ENCODE results near the gene TNPO3.

The TNPO3 gene

GRCh38 chr7:128937271-128937646, 117.7 kb downstream of the TNPO3 start:
- DNase-seq: no peak

DNA sequence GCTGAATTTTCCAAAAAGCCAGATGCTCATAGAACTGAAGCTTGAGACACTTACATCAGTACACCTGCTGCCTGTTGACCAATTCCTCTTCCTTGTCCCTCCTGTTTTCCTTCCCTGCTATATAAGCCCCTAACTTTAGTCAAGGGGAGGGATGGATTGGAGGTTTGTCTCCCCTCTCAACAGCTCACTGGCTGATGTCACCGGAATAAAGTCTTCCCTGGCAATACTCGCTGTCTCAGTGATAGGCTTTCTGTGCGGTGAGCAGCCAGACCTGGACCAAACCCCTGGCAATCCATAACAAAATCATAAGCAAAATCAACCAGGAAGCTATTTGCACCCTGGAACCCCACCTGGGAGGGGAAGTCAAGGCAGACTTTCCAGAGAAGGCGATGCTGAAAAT, 118.1 kb downstream of the TNPO3 start:
- DNase-seq: no peak

DNA sequence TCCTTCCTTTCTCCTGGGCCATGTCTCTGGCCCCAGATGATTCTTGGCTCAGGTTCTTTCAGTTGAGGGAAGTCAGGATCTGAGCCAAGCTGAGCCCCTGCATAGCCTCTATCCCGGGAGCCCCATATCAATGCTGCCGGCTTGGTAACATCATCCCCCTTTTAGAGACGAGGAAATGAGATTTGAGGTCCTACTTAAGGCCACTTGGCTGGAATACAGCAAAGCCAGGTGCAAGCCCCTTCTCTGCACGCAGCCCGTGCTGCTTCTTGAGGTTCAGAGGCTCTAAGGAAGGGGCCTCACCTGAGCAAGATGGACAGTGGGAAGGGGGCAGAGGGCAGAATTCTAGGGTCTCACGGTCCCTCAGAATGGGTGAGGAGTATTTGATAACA, 119.6 kb downstream of the TNPO3 start:
- no peak for DNase-seq

DNA sequence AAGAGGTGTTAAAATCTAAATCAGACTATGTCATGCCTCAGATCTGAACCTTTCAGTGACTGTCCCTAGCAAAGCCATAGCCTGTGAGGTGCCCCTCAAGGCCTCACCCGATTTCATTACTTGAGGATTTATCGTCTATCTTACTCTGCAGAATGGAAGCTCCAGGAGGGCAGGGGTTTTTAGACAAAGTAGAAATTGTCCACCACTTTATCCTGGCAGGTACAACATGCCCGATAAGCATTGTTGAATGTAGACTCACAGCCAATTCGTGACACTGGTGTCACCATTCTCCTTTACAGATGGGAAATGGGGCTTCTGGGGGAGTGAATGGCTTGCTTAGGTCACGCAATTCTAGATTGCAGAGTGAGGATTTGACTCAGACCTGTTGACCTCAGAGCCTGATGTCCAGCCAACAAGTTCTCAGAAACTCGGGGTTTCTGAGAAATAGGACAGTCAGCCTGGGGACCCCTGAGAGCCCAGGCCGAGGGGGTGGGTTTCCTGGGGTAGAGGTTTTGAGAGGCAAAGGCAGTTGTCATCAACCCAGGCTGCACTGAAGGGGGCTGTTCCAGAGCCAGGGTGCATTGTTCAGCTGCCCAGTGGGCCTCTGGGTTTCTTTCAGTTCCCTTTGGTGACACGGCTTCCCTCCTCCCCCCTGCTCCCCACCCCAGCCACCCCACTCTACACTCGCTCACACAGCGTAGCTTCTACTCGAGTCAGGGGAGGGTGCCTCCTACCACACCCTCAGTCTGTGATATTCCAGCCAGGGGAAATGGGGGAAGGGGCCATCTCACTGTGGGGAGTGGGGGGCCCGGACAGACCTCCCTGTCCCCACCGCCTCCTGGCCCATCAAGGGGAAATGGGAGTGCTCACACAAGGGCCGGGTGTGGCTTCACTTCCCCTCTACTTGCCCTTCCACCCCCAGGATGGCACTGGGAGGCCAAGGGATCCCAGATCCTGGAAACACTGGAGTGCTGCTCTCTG, 120.3 kb downstream of the TNPO3 start:
- DNase-seq: no peak

DNA sequence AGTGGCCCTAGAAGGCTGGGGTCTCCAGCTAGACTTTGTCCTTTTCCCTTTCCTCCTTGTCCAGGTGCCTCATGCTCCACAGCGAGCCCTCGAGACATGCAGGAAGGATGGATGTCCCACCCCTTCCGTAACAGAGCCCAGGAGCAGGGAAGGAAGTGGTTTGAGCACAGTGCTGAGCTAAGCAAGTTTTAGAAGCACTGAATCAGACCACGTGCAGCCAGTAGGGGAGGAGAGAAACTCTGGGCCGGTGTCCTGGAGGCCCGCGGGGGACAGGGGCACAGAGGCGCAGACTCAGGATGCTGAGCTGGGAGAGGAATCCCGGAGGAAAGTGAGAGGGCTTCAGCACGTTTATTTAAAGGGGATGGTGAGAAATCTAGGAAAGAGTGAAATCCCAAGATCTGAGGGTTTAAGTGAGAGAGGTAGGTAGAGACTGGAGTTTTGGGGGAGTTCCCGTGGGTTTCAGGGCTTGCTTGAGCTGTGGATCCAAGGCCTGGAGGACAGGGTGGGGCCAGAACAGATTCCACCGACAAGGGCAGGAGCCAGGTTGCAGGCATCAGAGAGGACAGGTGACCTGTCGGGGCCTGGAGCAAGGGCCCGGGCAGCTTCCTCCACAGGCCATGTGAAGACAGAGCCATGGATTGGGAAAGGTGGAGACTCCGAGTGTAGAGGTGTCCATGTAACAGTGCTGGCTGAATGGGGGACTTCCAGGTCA, 121.6 kb downstream of the TNPO3 start:
- DNase-seq: no peak

DNA sequence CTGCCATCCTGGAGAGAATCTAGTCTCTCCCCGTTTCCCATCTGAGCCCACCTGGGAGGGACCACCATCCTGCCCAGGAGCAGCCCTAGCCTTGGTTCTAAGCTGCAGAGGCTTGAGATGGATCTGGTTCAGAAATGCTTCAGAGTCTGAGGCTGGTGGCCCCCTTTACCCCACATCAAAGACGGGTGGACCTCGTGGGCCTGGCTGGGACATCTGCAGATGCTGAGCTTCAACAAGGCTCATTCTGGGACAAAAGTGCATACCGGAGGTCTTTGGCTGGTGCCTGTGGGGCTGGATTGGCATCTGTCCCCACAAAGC, 122.1 kb downstream of the TNPO3 start:
- DNase-seq: no peak

DNA sequence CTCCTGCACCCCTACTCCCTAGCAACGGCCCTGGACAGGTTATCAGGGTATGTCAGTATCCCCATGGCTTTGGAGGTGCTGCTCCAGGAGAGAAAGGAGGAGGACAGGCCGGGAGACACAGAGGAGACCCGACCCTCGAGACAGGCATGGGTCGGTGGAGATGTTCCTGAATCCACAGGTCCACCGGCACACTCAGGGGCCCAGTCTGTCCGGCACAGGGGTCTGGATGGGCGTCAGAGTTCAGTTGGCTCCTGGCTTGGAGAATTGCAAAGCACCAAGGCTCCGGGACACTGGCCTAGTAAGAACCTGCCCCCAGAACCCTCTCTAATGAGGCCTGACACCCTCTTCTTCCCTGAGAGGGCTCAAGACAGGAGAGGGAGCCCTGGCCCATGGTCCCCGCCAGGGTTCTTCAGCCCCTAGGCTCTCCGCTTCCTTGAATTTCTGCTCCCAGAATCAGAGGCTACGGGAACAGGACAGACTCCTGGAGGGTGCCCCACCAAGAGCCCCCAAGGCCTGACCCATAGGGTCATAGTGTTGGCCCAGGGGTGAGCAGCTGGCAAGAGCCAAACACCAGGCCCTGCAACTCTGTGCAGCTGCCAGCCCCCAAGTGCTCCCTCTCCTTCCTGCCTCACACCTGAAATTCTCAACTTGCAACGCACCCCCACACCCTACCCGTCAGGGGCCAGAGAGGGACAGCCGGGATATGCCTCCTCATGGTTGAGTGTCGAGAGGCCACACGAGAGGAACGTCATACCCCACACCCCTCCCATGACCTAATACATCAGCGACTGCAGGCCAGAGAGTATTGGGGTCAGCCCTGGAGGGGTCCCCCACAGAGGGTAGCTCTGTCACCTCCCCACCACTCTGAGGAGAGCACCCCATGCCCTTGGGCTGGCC, 122.7 kb downstream of the TNPO3 start:
- no peak for DNase-seq

DNA sequence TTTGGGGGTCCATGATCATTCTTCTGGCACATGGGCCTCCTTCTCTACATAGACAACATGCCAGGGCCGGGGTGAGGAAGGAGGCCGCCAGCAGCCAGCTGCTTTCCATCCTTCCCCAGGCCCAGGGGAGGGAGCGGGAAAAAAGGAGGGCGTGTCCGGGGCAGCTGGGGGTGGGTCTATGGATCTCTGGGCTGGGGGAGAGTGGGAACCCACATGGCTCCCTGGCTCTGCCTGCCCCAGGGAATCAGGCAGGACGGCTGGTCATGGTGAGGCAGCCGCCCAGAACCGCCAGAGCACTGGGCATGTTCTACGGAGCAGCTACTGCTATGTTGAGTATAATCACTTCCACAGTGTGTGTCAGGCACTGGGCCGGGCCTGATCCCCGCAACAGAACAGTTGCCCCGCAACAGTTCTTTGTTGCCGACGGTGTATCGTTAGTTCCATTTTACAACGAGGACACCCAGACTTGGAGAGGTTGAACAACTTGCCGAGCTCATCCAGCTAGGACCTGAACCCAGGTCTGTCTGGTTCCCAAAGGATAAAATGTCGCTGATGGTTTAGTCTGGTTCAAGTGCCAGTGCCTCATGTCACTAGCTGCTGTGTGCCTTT, 123.6 kb downstream of the TNPO3 start:
- DNase-seq: no peak

- no peak for DNase-seq
These were observed 125.8 kb downstream of the TNPO3 start for GRCh38 chr7:128928882-128929788.

GRCh38 chr7:128928159-128928813, 126.6 kb downstream of the TNPO3 start:
- DNase-seq: no peak

- no peak for DNase-seq
These were observed 130.0 kb downstream of the TNPO3 start for GRCh38 chr7:128924707-128925588.

DNA sequence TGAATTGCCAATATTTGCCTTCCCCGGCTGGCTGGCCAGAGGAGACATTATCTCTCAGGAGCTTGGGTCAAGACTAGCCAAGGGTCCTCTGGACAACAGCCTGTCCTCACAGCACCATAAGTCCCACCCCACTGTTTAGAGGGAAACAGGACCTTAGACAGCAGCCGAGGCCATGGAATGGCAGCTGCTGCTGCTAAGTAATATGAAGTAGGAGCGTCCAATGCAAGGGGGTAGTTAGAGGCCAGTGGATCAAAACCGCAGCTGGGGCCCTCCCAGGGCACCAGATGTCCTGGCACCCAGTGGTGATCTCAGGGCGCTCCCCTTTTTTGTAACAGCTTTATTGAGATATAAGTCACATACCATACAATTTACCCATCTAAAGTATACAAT, 131.5 kb downstream of the TNPO3 start:
- DNase-seq: no peak

- DNase-seq: no peak
These were observed 132.2 kb downstream of the TNPO3 start for GRCh38 chr7:128922496-128923410.

GRCh38 chr7:128921866-128922440, 133.0 kb downstream of the TNPO3 start:
- DNase-seq: no peak

GRCh38 chr7:128920913-128921582, 133.9 kb downstream of the TNPO3 start:
- no peak for DNase-seq

DNA sequence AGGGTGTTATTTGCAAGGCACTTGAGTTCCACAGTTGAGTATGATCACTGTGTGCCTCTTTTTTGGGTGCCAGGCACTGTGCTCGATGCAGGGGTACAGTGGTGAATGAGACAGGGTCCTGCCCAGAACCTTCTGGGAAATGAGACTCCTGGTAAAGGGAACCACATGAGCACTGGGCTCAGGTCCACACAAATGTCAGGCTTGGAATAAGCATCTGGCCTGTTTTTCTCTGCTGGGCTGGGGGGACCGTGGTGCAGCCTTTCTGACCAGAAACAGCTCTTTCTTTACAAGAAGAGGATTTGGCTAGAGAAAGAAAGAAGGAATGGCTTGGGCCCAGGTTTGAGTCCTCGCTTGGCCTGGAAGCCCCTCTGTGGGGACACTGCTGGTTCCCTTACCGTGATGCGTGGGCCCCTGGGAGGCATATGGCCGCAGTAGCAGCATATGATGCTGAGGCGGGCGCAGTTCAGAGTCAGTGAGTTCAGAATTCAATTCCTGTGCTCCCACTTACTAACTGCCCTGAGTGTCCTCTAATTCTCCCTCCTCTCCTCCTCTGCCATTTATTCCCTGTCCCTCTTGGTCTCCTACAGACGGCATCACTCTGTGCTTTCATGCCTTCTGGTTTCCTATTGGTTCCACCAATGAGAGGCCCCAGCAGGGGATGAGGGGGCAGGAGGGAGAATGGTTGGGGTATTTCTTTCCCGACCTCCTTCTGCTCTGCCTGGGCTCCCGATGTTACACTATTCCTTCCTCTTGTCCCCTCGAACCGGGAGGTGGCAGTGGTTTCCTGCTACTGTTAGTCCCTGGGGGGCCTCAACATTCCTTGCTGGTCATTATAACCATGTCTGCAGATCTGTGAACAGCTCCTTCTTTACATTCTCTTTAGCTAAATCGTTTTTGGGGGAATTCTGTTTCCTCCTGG, 134.8 kb downstream of the TNPO3 start:
- no peak for DNase-seq

DNA sequence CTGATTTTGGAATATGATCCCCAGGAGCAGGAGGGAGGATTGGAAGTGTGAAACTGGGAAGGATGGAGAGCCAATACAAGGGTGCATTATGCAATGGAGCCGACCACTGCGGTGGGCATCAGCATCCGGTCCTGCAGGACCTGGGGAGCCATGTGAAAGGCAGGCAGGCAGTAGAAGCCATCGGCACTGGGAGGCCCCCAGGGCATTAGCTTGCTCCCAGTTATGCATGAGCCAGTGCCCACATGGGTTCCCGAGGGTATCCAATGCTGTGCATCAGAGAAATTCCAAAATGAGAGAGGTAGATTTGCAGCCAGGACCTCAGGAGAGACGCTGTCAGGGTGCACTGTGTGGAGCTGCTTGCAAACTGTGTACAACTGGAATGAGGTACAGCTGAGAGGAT, 135.7 kb downstream of the TNPO3 start:
- DNase-seq: no peak
